HepG2 (cell line): ENCODE data around the gene PPP1R13L. TPM values are rescaled to one million over a fixed set of nuclear protein-coding genes. Genes with fewer than 3 reads are reported as not detected.

ENCODE experiments used
- ADNP ChIP-seq: sonication (generic); formaldehyde crosslinking; IDR thresholded peaks from 2 replicates; pipeline ENCODE4 v1.4.0; 2020; ENCODE audit warnings: missing genetic modification reagents
- FOSL1 ChIP-seq: sonication (generic); formaldehyde crosslinking; IDR thresholded peaks from 2 replicates; pipeline ENCODE4 v1.9.0; 2021; ENCODE audit warnings: missing genetic modification reagents, borderline replicate concordance
- IRX3 ChIP-seq: sonication (generic); formaldehyde crosslinking; IDR thresholded peaks from 2 replicates; pipeline ENCODE4 v1.8.1; 2023; ENCODE audit warnings: mild to moderate bottlenecking, low read depth, missing genetic modification reagents, borderline replicate concordance
- MAZ ChIP-seq, 2 experiments: sonication (generic) in 1 of 2; formaldehyde crosslinking in 1 of 2; IDR thresholded peaks; 2 replicates each; pipeline versions ENCODE4 v1.5.0 to v1.6.1; 2012 to 2020; ENCODE audit warnings: low read depth in 2 of 2, mild to moderate bottlenecking in 2 of 2, borderline replicate concordance in 1 of 2, improper control_type of control experiment in 1 of 2, low read length in 1 of 2, missing genetic modification reagents in 1 of 2, moderate library complexity in 1 of 2
- MXD3 ChIP-seq: IDR thresholded peaks from 2 replicates; pipeline ENCODE4 v1.6.1; 2016; ENCODE audit warnings: mild to moderate bottlenecking, missing biosample characterization, missing genetic modification reagents
- RAD21 ChIP-seq: fragments of 450-650 bp; formaldehyde crosslinking; IDR thresholded peaks from 2 replicates; pipeline ENCODE4 v1.5.0; 2020; ENCODE audit warnings: mild to moderate bottlenecking
- RCOR2 ChIP-seq: IDR thresholded peaks from 2 replicates; pipeline ENCODE4 v1.6.1; 2016; ENCODE audit warnings: missing biosample characterization, missing genetic modification reagents
- TBX3 ChIP-seq: fragments of 450-650 bp; IDR thresholded peaks from 2 replicates; pipeline ENCODE4 v1.6.1; 2017; ENCODE audit warnings: antibody characterized with exemption, mild to moderate bottlenecking, inconsistent platforms, borderline replicate concordance
- ZMYM2 ChIP-seq: sonication (generic); formaldehyde crosslinking; IDR thresholded peaks from 2 replicates; pipeline ENCODE4 v1.8.0; 2022; ENCODE audit warnings: mild to moderate bottlenecking, missing genetic modification reagents
- ZNF18 ChIP-seq: sonication (generic); formaldehyde crosslinking; IDR thresholded peaks from 2 replicates; pipeline ENCODE4 v1.8.0; 2022; ENCODE audit warnings: mild to moderate bottlenecking, missing genetic modification reagents; ENCODE audit not compliant: insufficient replicate concordance
- ZNF572 ChIP-seq: sonication (generic); formaldehyde crosslinking; IDR thresholded peaks from 2 replicates; pipeline ENCODE4 v1.5.1; 2020; ENCODE audit warnings: mild to moderate bottlenecking, missing genetic modification reagents
- ZNF687 ChIP-seq: sonication (generic); formaldehyde crosslinking; IDR thresholded peaks from 2 replicates; pipeline ENCODE4 v1.5.1; 2020; ENCODE audit warnings: mild to moderate bottlenecking, missing genetic modification reagents, moderate library complexity
- polyA plus RNA-seq, 8 experiments: library from polyadenylated mRNA; depleted of rRNA in 3 of 8; stranded (reverse) in 7 of 8; unstranded in 1 of 8; fragments of >200 nt; fragmentation: Illumina TruSeq in 4 of 8; extraction: Trizol in 4 of 8; gene quantifications; 2 replicates each; pipeline versions ENCODE4 v1.2.1 to v1.2.3, GENCODE V29; 2011 to 2016; ENCODE audit warnings: low read depth in 4 of 8, missing spikeins in 1 of 8, mixed read lengths in 1 of 8; ENCODE audit not compliant: insufficient read depth in 1 of 8
- total RNA-seq, 5 experiments: library from RNA; depleted of rRNA; stranded (reverse); fragments of >200 nt; fragmentation: Illumina TruSeq; extraction: Trizol; gene quantifications; 2 replicates each; pipeline ENCODE4 v1.2.3, GENCODE V29; 2016; ENCODE audit warnings: low read depth in 1 of 5
- TF ChIP-seq, protein P1 (sequence below): sonication (generic); formaldehyde crosslinking; IDR thresholded peaks from 2 replicates; pipeline ENCODE4 v1.8.1; 2022; ENCODE audit warnings: mild to moderate bottlenecking, missing genetic modification reagents
- TF ChIP-seq, protein P2 (sequence below): sonication (generic); formaldehyde crosslinking; IDR thresholded peaks from 2 replicates; pipeline ENCODE4 v1.5.0; 2020; ENCODE audit warnings: mild to moderate bottlenecking, missing genetic modification reagents, moderate library complexity
- TF ChIP-seq, protein P3 (sequence below): sonication (generic); formaldehyde crosslinking; IDR thresholded peaks from 2 replicates; pipeline ENCODE4 v1.5.0; 2020; ENCODE audit warnings: missing genetic modification reagents, mild to moderate bottlenecking, borderline replicate concordance

The PPP1R13L gene
- total and polyA plus RNA-seq, 2 of the 13 experiments (the other 11 are each of a cell fraction or from before 2014, with no cell fraction given) = 1.3 to 6.6 TPM

DNA sequence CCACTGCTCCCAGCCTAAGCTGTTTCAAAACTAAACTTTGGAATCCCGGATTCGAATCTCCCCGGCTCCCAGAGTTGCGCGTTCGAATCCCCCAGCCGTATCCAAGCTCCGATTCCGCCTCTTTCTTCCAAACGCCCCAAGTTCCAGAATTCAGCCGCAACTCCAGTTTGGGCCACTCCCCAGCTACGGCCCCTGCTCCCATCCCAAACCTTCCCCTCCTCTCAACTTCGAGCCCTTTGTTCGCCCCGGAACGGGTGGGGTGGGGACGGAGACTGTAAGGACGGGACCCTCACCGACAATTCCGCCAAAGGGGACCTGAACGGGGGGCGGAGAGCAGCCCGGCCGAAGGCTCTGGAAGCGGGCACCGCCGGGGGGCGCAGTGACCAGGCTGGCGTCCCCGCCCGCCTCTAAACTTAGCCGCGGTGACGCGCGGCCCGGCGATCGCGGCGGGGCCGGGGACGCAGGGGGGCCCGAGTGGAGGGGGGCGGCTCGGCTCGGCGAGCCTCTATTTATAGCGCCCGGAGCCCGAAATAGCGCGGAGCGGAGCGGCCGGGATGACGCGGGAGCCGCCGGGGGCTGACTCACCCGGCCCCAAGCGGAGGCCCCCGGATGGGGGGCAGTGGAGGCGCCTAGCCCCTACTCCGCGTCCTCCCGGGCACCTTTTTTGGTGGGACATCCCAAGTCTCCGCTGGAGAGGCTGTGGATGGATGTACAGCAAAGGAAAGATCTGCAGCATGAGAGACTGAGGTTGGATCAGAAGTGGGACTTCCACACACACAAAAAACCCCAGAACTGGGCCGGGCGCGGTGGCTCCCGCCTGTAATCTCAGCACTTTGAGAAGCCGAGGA is 23.7 kb upstream of the PPP1R13L start (continued):
- TF ChIP-seq ZNF687 (CRISPR knock-in tag) = peak; percentile 59
- peak; percentile 39 for TF ChIP-seq ZNF18
- peak; percentile 40; the same call in 1 of the 2 replicates for TF ChIP-seq RAD21 (CRISPR knock-in tag)
- 0 out of 2 replicates have a peak, but pooled peaks have one; percentile 36 for TF ChIP-seq ZNF572 (CRISPR knock-in tag)
- TF ChIP-seq TBX3 = no peak
- peak; percentile 76 for TF ChIP-seq ZMYM2
- no peak for TF ChIP-seq FOSL1 (CRISPR knock-in tag)
- no peak for TF ChIP-seq MAZ (IDR thresholded peaks at IDR 0.05; ENCODE audit: borderline replicate concordance, low read depth, low read length)
- TF ChIP-seq MAZ (CRISPR knock-in tag; IDR thresholded peaks at IDR 0.05; ENCODE audit: low read depth) = 0 out of 2 replicates have a peak, but pooled peaks have one; percentile 28
- TF ChIP-seq, protein P1, sequence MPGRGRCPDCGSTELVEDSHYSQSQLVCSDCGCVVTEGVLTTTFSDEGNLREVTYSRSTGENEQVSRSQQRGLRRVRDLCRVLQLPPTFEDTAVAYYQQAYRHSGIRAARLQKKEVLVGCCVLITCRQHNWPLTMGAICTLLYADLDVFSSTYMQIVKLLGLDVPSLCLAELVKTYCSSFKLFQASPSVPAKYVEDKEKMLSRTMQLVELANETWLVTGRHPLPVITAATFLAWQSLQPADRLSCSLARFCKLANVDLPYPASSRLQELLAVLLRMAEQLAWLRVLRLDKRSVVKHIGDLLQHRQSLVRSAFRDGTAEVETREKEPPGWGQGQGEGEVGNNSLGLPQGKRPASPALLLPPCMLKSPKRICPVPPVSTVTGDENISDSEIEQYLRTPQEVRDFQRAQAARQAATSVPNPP (CRISPR knock-in tag) = 0 out of 2 replicates have a peak, but pooled peaks have one; percentile 43
- TF ChIP-seq RCOR2 = peak; percentile 86
- TF ChIP-seq, protein P2, sequence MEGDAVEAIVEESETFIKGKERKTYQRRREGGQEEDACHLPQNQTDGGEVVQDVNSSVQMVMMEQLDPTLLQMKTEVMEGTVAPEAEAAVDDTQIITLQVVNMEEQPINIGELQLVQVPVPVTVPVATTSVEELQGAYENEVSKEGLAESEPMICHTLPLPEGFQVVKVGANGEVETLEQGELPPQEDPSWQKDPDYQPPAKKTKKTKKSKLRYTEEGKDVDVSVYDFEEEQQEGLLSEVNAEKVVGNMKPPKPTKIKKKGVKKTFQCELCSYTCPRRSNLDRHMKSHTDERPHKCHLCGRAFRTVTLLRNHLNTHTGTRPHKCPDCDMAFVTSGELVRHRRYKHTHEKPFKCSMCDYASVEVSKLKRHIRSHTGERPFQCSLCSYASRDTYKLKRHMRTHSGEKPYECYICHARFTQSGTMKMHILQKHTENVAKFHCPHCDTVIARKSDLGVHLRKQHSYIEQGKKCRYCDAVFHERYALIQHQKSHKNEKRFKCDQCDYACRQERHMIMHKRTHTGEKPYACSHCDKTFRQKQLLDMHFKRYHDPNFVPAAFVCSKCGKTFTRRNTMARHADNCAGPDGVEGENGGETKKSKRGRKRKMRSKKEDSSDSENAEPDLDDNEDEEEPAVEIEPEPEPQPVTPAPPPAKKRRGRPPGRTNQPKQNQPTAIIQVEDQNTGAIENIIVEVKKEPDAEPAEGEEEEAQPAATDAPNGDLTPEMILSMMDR (CRISPR knock-in tag) = peak; percentile 61
- TF ChIP-seq MXD3 (CRISPR knock-in tag) = peak; percentile 38; the same call in 1 of the 2 replicates
- TF ChIP-seq, protein P3, sequence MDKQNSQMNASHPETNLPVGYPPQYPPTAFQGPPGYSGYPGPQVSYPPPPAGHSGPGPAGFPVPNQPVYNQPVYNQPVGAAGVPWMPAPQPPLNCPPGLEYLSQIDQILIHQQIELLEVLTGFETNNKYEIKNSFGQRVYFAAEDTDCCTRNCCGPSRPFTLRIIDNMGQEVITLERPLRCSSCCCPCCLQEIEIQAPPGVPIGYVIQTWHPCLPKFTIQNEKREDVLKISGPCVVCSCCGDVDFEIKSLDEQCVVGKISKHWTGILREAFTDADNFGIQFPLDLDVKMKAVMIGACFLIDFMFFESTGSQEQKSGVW (CRISPR knock-in tag) = no peak
- peak; percentile 91 for TF ChIP-seq ADNP (CRISPR knock-in tag)
- TF ChIP-seq IRX3 (CRISPR knock-in tag) = no peak
